K562 (cell line): ENCODE data around the gene STARD13. TPM values are rescaled to one million over a fixed set of nuclear protein-coding genes. Genes with fewer than 3 reads are reported as not detected.

Experiments
- ATAC-seq: fragments of 200-7000 bp; cut with Tn5 transposase; 3 replicates; pipeline ENCODE4 v1.9.1; 2020; ENCODE audit warnings: moderate library complexity
- BruUV-seq: library from RNA; stranded (reverse); fragments of 400-500 nt; replicated peaks from 2 replicates; lab custom pipeline; 2021; lab: Mats Ljungman, UMichigan
- CTCF ChIA-PET: fragments of 300-600 bp; formaldehyde crosslinking; extraction: SDS; loops from one replicate; lab custom pipeline; 2021; ENCODE audit warnings: low intra/inter-chr PET ratio; lab: Yijun Ruan, JAX
- POLR2A ChIA-PET: fragments of 300-600, 350-650 bp; sonication (Branson Sonifier 250); formaldehyde crosslinking; extraction: SDS; loops from one replicate; lab custom pipeline; 2021; ENCODE audit warnings: antibody characterized with exemption, inconsistent platforms; lab: Yijun Ruan, JAX
- DNase-seq, 4 experiments: peaks; one replicate each; pipeline versions ENCODE4 v3.0.0 to v3.0.0-alpha.2; 2011 to 2018; ENCODE audit warnings: low spot score in 3 of 4, mixed read lengths in 3 of 4; ENCODE audit errors: extremely low read depth in 1 of 4
- FAIRE-seq: peaks from 2 replicates; lab custom pipeline; 2011; peaks lifted over from hg19 to GRCh38; lab: Jason Lieb, UNC
- H2AFZ ChIP-seq: 2 replicates; pipeline ENCODE4 v1.6.0; 2011; ENCODE audit warnings: low read depth, low read length, control low read depth, inconsistent platforms
- H3K27ac ChIP-seq: fragments of 200-600 bp; 3 replicates; pipeline ENCODE4 v1.8.0; 2011; ENCODE audit warnings: low read depth, mild to moderate bottlenecking, control low read depth, inconsistent platforms, low read length, moderate library complexity, mixed read lengths; ENCODE audit errors: extremely low read depth
- H3K27me3 ChIP-seq, 2 experiments: fragments of 300-600 bp in 1 of 2; 2 replicates in 1 of 2; 3 replicates in 1 of 2; pipeline versions ENCODE4 v1.6.0 to v1.8.0; 2011; ENCODE audit warnings: inconsistent platforms in 2 of 2, low read length in 2 of 2, mild to moderate bottlenecking in 1 of 2, mixed read lengths in 1 of 2, moderate library complexity in 1 of 2; ENCODE audit not compliant: control insufficient read depth in 2 of 2, insufficient read depth in 2 of 2
- H3K36me3 ChIP-seq: fragments of 300-600 bp; 3 replicates; pipeline ENCODE4 v1.8.0; 2011; ENCODE audit warnings: mild to moderate bottlenecking, low read length, inconsistent platforms; ENCODE audit not compliant: control insufficient read depth, insufficient read depth
- H3K4me1 ChIP-seq, 2 experiments: fragments of 200-600 bp in 1 of 2; replicated peaks in 1 of 2; 2 replicates in 1 of 2; 3 replicates in 1 of 2; pipeline versions ENCODE4 v1.5.1 to v1.8.0; 2011; ENCODE audit warnings: inconsistent platforms in 2 of 2, low read length in 2 of 2, mild to moderate bottlenecking in 1 of 2, mixed read lengths in 1 of 2, moderate library complexity in 1 of 2; ENCODE audit not compliant: control insufficient read depth in 2 of 2, insufficient read depth in 2 of 2
- H3K4me2 ChIP-seq: 2 replicates; pipeline ENCODE4 v1.6.1; 2011; ENCODE audit warnings: low read length, control low read depth, inconsistent platforms, mixed read lengths; ENCODE audit not compliant: insufficient read depth
- H3K4me3 ChIP-seq: fragments of 200-600 bp; sonication (generic), shearing (Covaris generic); 2 replicates; pipeline ENCODE4 v1.5.1; 2016; ENCODE audit warnings: control low read depth, inconsistent platforms
- H3K79me2 ChIP-seq: fragments of 200-600 bp; 3 replicates; pipeline ENCODE4 v1.8.0; 2011; ENCODE audit warnings: low read length, inconsistent platforms; ENCODE audit not compliant: control insufficient read depth, insufficient read depth
- H3K9ac ChIP-seq, 2 experiments: 2 replicates each; pipeline versions ENCODE4 v1.6.0 to v1.6.1; 2011; ENCODE audit warnings: low read depth in 2 of 2, low read length in 2 of 2, control low read depth in 1 of 2, inconsistent platforms in 1 of 2, mild to moderate bottlenecking in 1 of 2, mixed read lengths in 1 of 2; ENCODE audit not compliant: insufficient read depth in 1 of 2
- H3K9me1 ChIP-seq: one replicate; pipeline ENCODE4 v1.6.0; 2011; ENCODE audit warnings: inconsistent platforms, mild to moderate bottlenecking, low read length, moderate library complexity; ENCODE audit not compliant: control insufficient read depth, insufficient read depth
- H3K9me3 ChIP-seq: replicated peaks from 2 replicates; pipeline ENCODE4 v1.5.1; 2011; ENCODE audit warnings: low read depth, low read length, inconsistent platforms; ENCODE audit not compliant: control insufficient read depth, insufficient read depth
- H4K20me1 ChIP-seq: replicated peaks from 2 replicates; pipeline ENCODE4 v1.6.1; 2011; ENCODE audit warnings: low read length, inconsistent platforms, mixed read lengths; ENCODE audit not compliant: control insufficient read depth, insufficient read depth
- ATF1 ChIP-seq, 2 experiments: fragments of 450-650 bp in 1 of 2; IDR thresholded peaks; 2 replicates each; pipeline ENCODE4 v1.6.1; 2016; ENCODE audit warnings: missing compliant biosample characterization in 1 of 2, missing genetic modification characterization in 1 of 2
- BRCA1 ChIP-seq, 2 experiments: fragments of 450-650 bp in 1 of 2; sonication (generic) in 1 of 2; formaldehyde crosslinking in 1 of 2; IDR thresholded peaks; 2 replicates each; pipeline versions ENCODE4 v1.5.0 to v1.6.1; 2017 to 2020; ENCODE audit warnings: mild to moderate bottlenecking in 1 of 2, missing genetic modification reagents in 1 of 2
- CBX8 ChIP-seq: fragments of 200-600 bp; sonication (generic); IDR thresholded peaks from 2 replicates; pipeline ENCODE4 v1.6.1; 2012; ENCODE audit warnings: borderline replicate concordance, mixed run types, low read depth, mild to moderate bottlenecking, moderate library complexity, mixed read lengths, low read length, control low read depth, inconsistent platforms; ENCODE audit not compliant: poor library complexity, severe bottlenecking; ENCODE audit errors: extremely low read depth
- CTCF ChIP-seq, 3 experiments: IDR thresholded peaks in 2 of 3; conservative IDR thresholded peaks in 1 of 3; 2 replicates each; pipeline ENCODE4 v1.5.1; 2011 to 2012; ENCODE audit warnings: low read length in 3 of 3, mild to moderate bottlenecking in 3 of 3, control low read depth in 2 of 3, improper control_type of control experiment in 1 of 3, inconsistent platforms in 1 of 3, low read depth in 1 of 3, mixed read lengths in 1 of 3, moderate library complexity in 1 of 3; ENCODE audit not compliant: insufficient read depth in 2 of 3
- PHB2 ChIP-seq: fragments of 450-650 bp; IDR thresholded peaks from 2 replicates; pipeline ENCODE4 v1.6.1; 2017; ENCODE audit warnings: low read depth
- PKNOX1 ChIP-seq: fragments of 450-650 bp; IDR thresholded peaks from 2 replicates; pipeline ENCODE4 v1.6.1; 2016
- RERE ChIP-seq: sonication (generic); formaldehyde crosslinking; IDR thresholded peaks from 2 replicates; pipeline ENCODE4 v1.8.0; 2023; ENCODE audit warnings: missing genetic modification reagents, mild to moderate bottlenecking, borderline replicate concordance
- RNF2 ChIP-seq: sonication (generic); IDR thresholded peaks from 2 replicates; pipeline ENCODE4 v1.6.1; 2016
- SMC3 ChIP-seq: conservative IDR thresholded peaks from 2 replicates; pipeline ENCODE4 v1.6.1; 2011; ENCODE audit warnings: low read depth, low read length, improper control_type of control experiment; ENCODE audit not compliant: insufficient read depth
- ZNF23 ChIP-seq: fragments of 250-450 bp; sonication (Bioruptor Pico); IDR thresholded peaks from 2 replicates; pipeline ENCODE4 v1.4.0; 2020; ENCODE audit warnings: mild to moderate bottlenecking
- ZNF444 ChIP-seq: fragments of 250-450 bp; sonication (Bioruptor Pico); IDR thresholded peaks from 2 replicates; pipeline ENCODE4 v1.4.0; 2020; ENCODE audit warnings: mild to moderate bottlenecking, moderate library complexity
- ZNF507 ChIP-seq: conservative IDR thresholded peaks from 2 replicates; pipeline ENCODE4 v1.6.1; 2017; ENCODE audit warnings: missing genetic modification characterization, missing compliant biosample characterization
- WGBS: fragments of 100-300 bp; shearing (Covaris generic); methylation state at CpG from one replicate; pipeline ENCODE4 v1.1.6; 2016; ENCODE audit warnings: low coverage, mixed read lengths; ENCODE audit not compliant: insufficient coverage; ENCODE audit errors: missing lambda C conversion rate; 5-methylcytosine and 5-hydroxymethylcytosine counted together
- in situ Hi-C: fragments of 300-500 bp; cut with MboI; formaldehyde crosslinking; loops from 4 replicates; pipeline ENCODE4 v1.15.0; 2018; ENCODE audit warnings: inconsistent platforms, mixed read lengths
- intact Hi-C: fragments of 100-400 bp; cut with micrococcal nuclease; formaldehyde crosslinking; loops from 2 replicates; pipeline ENCODE4 v1.14.2; 2022
- polyA plus RNA-seq, 8 experiments: library from polyadenylated mRNA; depleted of rRNA in 4 of 8; stranded (reverse) in 5 of 8; unstranded in 3 of 8; fragments of >200 nt; fragmentation: Nextera tagmentation in 2 of 8; fragmentation: Illumina TruSeq in 1 of 8; extraction: Ambion mirVana in 2 of 8; extraction: Trizol in 1 of 8; gene quantifications; 2 replicates each; pipeline versions ENCODE4 v1.2.1 to v1.2.3, GENCODE V29; 2011 to 2014; ENCODE audit warnings: inconsistent platforms in 1 of 8, missing spikeins in 1 of 8
- total RNA-seq, 7 experiments: library from RNA; depleted of rRNA in 6 of 7; stranded (reverse); fragments of >200 nt in 6 of 7; fragmentation: Illumina TruSeq in 2 of 7; extraction: Trizol in 2 of 7; gene quantifications; 2 replicates each; pipeline versions ENCODE4 v1.2.1 to v1.2.3, GENCODE V29; 2011 to 2021; ENCODE audit warnings: low replicate concordance in 1 of 7

STARD13 gene
- total and polyA plus RNA-seq, 9 of the 15 experiments (the other 6 are each of a cell fraction or from before 2014, with no cell fraction given) = 0.11 TPM; not detected in 8

GRCh38 chr13:33205804-33206221, 79.7 kb downstream of the STARD13 start:
- Histone ChIP-seq H4K20me1 (no peaks in the 10 kb centered on the region), H3K79me2 (no peaks in the 10 kb centered on the region), H3K4me2 (no peak overlapping the region), H2AFZ (no peak overlapping the region), H3K4me1 (no peaks in the 10 kb centered on the region), H3K36me3 (no peaks in the 10 kb centered on the region), H3K9me3 (no peaks in the 10 kb centered on the region), H3K4me3 (no peak overlapping the region), H3K27me3 (no peaks in the 10 kb centered on the region), H3K9me1 (no peaks in the 10 kb centered on the region), H3K9ac (no peak overlapping the region), H3K27ac (no peak overlapping the region)
- ChIA-PET POLR2A (no interaction called here), CTCF (no interaction called here)
- intact Hi-C loops (no loop called here), in situ Hi-C loops (no loop called here)
- BruUV-seq = no TSS peak
- TF ChIP-seq PHB2 (no peak), ZNF23 (CRISPR knock-in tag) (no peak), RERE (CRISPR knock-in tag) (no peak), ATF1 (CRISPR knock-in tag; IDR thresholded peaks at IDR 0.05) (no peak), ATF1 (tag; IDR thresholded peaks at IDR 0.05) (no peak), ZNF444 (CRISPR knock-in tag) (no peak), CBX8 (no peak), PKNOX1 (no peak), RNF2 (no peak), ZNF507 (tag) (no peak), SMC3 (no peak), BRCA1 (IDR thresholded peaks at IDR 0.05) (no peak), BRCA1 (CRISPR knock-in tag; IDR thresholded peaks at IDR 0.05) (no peak), CTCF (IDR thresholded peaks at IDR 0.05 in 2 of 3, conservative IDR thresholded peaks at IDR 0.05 in 1 of 3; ENCODE audit: insufficient read depth in 2 of 3, low read depth in 1 of 3, low read length in 3 of 3) (no peak)
- 2% methylated on average over 5 of the region's 6 CpGs for WGBS
- DNase-seq = no peak
- ATAC-seq = no peak
- no peak for FAIRE-seq
